Measurements from ENCODE around the gene CR1L. TPM values are rescaled to one million over a fixed set of nuclear protein-coding genes. Genes with fewer than 3 reads are reported as not detected.
A peak's percentile ranks its signal among the peaks of the same experiment; 100 is the strongest.
"Not testable (repeated sequence)": the region's sequence is repeated elsewhere in the genome, so short reads cannot be mapped to it uniquely, and the experiment has no call there.

Gene CR1L
- total RNA-seq, 1 donor from 2014 or later = not detected

DNA sequence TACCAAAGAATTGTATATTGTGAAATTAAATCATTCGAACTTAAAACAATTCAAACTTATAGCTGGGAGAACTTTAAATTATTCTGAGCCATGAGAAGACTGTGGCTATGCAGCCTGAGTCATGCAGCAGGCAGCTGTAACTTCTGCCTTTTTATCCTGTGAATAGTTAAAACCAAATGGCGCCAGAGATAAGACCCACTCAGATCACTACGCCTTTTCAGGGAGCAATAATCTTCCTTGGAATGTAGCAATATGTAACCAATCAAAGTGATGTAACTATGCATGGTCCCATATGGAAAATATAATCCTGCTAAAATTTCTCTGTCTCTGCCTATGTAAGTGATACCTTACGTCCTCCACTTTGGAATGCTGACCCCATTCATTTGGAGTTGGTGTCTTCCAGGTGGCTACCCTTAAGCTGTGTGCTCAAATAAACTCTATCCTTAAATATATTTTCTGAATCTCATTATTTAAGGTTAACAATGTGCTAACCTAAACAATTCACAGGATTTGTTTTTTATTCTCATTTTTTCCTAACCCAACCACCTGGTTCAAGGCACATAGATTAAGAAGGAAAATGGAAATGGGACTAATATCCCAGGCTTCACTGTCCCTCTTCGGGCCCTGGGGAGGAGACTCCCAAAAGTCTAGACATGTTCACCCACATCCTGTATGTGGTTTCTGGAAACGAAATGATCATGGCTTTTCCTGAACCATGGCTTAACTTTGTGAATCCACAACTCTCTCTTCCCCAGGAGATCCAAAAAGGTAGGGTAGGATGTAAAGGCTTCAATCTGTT lies 35.9 kb downstream of the CR1L start:
- not testable (repeated sequence) for DNase-seq (ENCODE audit: low read depth in 2 of 2)

DNA sequence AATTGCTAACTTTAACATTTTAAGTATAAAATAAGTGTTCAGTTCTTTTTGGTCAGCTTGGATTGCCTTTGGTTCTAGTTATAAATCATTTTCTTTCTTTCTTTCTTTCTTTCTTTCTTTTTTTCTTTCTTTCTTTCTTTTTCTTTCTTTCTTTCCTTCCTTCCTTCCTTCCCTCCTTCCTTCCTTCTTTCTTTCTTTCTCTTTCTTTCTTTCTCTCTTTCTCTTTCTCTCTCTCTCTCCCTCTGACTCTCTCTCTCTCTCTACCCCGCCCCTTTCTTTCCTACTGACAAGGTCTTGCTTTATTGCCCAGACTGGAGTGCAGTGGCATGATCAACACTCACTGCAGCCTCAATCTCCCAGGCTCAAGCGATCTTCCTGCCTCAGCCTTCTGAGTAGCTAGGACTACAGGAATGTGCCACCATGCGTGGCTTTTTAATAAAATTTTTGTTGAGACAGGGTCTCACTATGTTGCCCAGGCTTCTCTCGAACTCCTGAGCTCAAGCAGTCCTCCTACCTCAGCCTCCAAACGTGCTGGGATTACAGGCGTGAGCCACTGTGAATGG lies 38.0 kb downstream of the CR1L start:
- not testable (repeated sequence) for DNase-seq (ENCODE audit: low read depth in 2 of 2)

DNA sequence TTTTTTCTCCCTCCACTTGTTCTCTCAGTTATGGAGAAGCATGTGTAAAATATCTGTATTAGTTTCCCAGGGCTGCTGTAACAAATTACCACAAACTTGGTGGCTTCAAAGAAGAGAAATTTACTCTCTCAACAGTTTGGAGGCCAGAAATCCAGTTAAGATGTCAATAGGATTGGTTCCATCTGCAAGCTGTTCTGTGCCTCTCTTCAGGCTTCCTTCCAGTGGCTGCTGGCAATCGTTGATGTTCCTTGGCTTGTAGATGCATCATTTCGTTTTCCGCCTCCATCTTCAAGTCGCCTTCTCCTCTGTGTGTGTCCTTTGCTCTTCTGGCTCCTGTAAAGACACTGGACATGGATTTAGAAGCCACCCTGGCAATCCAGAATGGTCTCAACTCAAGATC lies 45.6 kb downstream of the CR1L start:
- DNase-seq (ENCODE audit: low read depth in 2 of 2) = not testable (repeated sequence)

DNA sequence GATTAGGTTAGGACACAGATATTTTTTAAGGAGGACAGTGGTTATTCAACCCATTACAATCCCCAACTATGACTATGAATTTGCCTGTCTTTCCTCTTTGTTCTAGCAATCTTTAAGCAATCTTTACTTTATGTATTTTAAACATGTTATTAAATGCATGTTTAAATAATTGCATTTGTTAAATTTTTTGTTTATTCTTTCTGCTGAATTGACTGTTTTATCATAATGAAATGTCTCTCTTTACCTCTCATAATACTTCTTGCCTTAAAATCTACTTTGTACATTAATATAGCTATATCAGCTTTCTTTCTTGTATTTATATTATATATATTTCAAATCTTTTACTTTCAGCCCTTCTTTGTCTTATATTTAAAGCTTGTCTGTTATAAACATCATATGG lies 46.1 kb downstream of the CR1L start:
- no peak for DNase-seq (ENCODE audit: low read depth in 2 of 2)

DNA sequence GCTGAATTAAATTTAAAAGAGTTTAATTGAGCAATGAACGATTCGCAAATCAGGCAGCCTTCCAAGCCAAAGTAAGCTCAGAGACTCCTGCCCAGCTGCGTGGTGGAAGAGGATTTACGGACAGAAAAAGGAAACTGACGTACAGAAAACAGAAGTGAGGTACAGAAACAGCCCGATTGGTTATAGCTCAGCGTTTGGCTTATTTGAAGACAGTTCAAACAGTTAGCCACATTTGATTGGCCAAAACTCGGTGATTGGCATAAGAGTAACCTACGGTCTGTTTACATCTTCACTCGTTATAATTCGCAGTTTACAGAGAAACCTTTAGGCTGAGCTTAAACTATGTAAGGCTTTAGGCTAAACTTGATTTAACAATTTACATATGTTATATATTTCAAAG lies 46.9 kb downstream of the CR1L start:
- no peak for DNase-seq (ENCODE audit: low read depth in 2 of 2)

DNA sequence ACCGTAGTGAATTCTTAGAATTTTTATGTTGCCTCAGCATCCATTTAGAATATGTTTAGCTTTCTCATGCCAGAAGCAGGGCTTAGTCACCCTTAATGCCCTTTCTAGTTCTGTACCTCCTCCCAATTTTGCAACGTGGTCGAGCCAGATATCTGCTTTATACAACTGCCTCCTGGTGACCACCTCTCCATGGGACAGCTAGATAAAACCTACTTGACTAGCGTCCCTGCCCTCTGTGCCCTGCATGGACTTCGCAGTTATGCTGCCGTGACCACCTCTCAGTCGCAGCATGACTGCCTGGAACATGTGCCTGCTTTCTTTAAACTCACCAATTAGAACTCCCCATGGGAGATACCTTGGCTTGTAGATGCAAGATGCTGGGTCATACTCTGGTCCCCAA lies 47.4 kb downstream of the CR1L start:
- DNase-seq (ENCODE audit: low read depth in 2 of 2) = not testable (repeated sequence)

DNA sequence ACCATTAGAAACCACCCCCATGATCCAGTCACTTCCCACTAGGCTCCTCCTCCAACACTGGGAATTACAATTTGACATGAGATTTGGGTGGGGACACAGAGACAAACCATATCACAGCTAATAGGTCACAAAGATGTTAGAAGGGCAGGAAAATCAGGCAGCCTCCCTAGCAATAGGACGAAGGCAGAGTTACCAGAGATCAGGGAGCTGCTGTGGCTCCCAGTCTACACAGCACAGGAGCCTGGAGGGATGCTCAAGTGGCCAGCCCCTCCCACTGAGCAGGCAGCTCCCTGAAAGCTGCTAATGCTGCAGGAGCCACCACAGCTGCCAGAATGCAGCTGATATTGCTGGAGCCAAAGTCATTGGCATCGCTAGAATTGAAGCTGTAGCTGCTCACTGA lies 51.0 kb downstream of the CR1L start:
- no peak for DNase-seq (ENCODE audit: low read depth in 2 of 2)

DNA sequence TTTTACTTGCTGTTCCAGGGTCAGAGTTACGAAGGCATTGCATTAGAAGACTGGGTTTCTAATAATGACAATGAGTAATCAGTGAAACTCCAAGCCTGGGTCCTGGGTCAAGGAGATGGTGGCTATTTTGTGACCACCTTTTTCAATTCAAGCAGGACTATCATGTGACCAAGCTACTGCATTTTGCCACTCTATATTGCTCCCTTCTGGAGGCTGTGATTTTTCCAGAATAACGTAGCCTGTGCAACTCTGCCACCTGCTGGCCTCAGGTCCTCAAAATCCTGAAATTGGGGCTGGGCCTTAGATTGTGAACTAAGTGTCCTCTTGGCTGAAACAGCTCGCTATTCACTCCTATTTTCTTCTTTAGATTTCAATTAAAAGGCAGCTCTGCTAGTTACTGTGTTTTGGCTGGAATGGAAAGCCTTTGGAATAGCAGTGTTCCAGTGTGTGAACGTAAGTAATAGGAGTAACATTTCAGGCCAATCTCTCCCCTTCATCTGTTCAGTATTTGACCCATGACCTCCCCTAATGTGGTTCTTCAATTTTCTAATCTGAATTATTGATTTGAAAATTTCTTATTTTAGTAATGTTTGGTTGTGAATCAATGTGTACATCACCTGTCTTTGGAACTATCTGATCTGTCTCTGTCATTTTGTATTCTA lies 54.0 kb downstream of the CR1L start:
- DNase-seq (ENCODE audit: low read depth in 2 of 2) = peak; percentile 59 to 70

DNA sequence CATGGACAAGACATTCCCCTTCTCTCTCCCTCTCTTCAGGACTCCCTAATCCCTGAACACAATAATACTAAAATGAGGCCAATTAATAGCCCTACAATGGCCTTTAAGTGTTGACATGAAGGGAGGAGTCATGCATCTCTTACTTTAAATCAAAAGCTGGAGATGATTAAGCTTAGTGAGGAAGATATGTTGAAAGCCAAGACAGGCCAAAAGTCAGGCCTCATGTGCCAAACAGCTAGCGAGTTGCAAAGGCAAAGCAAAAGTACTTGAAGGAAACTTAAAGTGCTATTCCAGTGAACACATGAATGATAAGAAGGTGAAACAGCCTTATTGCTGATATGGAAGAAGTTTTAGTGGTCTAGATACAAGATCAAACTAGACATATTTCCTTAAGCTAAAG lies 57.4 kb downstream of the CR1L start:
- no peak for DNase-seq (ENCODE audit: low read depth in 2 of 2)

DNA sequence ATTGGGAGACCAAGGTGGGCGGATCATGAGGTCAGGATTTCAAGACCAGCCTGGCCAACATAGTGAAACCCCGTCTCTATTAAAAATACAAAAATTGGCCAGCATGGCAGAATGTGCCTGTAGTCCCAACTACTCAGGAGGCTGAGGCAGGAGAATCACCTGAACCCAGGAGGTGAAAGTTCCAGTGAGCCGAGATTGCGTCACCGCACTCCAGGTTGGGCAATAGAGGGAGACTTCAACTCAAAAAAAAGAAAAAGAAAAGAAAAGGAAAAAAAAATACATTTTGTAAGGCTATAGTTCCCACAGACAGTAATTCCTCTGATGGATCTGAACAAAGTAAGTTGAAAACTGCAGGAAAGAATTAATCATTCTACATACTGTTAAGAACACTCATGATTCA lies 58.8 kb downstream of the CR1L start:
- no peak for DNase-seq (ENCODE audit: low read depth in 2 of 2)

DNA sequence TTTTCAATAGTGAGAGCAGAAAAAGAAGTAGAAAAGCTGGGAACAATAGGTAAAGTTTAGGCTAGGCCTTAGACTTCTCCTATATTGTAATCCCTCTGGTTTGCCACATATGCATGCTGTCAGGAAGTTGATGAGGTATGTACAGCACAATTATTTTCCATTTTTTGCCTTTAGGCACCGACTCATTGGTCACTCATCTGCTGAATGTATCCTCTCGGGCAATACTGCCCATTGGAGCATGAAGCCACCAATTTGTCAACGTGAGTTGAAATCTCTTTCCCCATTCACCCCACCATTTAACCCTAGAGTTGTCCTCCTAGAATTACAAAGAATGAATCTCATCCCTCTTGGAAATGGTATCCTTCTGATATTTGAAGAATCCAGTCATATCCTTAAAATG lies 63.1 kb downstream of the CR1L start:
- not testable (repeated sequence) for DNase-seq (ENCODE audit: low read depth in 2 of 2)

DNA sequence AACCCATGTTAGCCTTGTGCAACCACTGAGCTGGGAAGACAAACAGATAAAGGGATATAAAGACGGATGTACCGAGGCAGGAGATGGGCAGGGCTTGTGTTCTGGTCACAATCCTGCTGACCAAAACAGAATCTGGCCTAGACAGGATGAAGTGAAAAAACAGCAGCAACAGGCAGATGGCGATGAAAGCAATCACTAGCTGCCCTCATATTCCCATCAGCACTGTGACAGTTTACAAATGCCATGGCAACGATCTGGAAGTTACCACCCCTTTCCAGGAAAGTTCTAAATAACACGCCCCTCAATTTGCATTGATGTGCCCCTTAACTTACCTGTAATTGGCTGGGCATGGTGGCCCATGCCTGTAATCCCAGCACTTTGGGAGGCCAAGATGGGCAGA lies 66.4 kb downstream of the CR1L start:
- peak; percentile 39 to 72 for DNase-seq (ENCODE audit: low read depth in 2 of 2)

DNA sequence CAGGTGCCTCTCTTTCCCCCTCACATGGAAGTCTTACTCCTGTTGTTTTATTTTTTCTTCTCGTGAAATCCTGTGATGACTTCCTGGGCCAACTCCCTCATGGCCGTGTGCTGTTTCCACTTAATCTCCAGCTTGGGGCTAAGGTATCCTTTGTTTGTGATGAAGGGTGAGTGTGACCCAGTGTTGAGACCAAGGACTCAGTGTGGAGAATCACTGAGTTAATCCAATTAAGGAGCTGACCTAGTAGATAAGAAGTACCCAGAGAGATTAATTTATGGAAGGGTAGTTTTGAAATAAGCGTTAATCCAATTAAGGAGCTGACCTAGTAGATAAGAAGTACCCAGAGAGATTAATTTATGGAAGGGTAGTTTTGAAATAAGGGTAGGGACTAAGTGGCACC lies 67.8 kb downstream of the CR1L start:
- not testable (repeated sequence) for DNase-seq (ENCODE audit: low read depth in 2 of 2)

DNA sequence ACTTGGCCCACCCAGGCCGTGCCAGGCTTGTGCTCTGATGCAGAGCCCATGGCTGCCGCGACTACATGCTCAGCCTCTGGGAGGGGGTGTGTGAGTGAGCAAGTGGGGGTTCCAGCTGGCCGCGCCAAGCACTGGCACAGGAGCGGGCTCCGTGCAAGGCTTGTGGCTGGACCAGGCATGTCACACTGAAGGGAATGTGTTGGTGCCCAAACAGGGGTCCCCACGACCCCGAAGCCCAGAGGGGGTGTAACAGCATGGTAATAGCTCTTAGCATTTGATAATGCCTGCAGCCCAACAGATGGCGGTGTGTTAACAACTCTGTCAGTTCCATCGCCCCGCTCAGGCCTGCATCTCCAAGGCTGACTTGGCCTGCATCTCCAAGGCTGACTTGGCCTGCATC lies 68.6 kb downstream of the CR1L start:
- no peak for DNase-seq (ENCODE audit: low read depth in 2 of 2)

DNA sequence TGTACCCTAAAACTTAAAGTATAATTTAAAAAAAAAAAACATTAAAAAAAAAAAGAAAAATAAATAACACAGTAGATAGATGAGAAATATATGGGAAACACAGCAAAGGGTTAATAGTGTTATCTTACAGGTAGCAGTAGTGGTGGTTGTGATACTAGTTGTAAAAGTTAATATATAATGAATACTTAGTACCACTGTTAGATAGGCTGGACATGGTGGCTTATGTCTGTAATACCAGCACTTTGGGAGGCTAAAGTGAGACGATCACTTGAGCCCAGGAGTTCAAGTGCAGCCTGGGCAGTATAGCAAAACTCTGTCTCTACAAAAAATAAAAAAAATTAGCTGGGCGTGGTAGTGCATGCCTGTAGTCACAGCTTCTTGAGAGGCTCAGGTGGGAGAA lies 74.3 kb downstream of the CR1L start:
- no peak for DNase-seq (ENCODE audit: low read depth in 2 of 2)

DNA sequence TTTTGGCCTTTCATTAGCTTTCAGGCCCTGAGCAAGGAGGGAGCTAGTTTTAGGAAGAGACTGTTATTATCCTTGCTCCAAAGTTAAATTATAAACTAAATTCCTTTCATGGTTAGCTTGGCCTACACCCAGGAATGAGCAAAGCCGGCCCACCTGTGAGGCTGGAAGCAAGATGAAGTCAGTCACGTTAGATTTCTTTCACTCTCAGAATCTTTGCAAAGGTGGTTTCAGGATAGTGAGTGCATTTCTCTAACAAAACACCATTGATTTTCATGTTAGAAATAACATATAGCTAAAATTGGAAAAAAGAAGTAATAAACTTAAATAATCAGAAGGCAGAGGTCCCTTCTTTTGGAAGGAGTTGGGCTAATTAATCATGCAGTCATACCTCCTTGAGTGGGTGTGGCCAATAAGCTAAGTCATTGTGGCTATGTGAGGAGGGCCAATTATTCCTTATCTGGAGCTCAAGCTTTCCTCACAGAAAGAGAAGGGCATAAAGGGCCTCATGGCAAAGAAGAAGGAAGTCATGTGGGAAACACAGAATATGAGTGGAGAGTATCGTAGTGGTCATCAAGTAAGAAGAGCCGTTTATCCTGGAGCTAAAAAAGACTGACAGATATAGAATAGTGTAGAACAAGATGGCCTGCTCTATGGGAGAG lies 83.4 kb downstream of the CR1L start:
- DNase-seq (ENCODE audit: low read depth in 2 of 2) = not testable (repeated sequence)

DNA sequence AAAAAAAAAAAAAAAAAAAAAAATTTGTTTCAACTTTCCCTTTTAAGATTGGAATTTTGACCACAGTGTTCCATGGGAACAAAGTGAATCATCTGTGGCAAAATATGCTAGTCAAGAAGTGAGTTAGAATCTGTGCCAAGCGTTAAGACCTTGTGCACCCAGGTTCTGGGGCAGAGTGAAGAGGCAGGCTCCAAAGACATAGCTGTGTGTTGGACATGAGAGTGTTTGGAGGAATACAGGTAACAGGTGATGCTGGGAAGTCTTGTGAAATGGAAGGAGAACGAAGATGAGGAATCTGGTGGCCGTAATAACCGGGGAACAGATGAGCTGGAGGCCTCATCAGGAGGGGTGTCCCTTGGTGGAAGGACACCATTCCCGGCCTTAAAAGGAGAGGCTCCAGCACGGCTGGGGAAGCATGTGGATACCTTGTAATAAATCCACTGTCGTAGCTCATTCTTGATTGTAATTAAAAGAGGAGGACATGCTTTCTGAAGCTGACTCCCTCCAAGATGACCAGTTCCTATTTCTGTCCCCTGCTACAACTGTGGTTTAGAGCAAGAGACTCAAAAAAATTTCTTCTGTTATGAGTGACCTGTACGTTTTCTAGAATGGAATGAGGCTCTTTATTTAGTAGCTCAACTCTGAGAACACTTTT lies 92.7 kb downstream of the CR1L start:
- not testable (repeated sequence) for DNase-seq (ENCODE audit: low read depth in 2 of 2)

DNA sequence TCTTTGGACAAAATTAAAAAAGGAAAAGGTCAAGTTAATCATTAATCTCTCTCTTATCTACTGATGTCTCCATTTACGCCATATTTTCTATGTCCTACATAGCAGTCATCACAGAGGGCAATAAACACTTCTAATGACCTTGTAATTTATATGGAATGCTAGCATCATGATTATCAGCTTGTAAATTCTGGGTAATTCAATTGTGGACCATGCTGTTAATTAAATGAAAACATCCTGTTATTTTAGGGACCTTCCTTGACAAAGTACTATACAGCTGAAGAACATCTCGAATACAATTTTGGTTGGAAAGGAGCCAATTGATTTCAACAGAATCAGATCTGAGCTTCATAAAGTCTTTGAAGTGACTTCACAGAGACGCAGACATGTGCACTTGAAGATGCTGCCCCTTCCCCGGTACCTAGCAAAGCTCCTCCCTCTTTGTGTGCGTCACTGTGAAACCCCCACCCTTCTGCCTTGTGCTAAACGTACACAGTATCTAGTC lies 93.3 kb downstream of the CR1L start:
- DNase-seq (ENCODE audit: low read depth in 2 of 2) = not testable (repeated sequence)

DNA sequence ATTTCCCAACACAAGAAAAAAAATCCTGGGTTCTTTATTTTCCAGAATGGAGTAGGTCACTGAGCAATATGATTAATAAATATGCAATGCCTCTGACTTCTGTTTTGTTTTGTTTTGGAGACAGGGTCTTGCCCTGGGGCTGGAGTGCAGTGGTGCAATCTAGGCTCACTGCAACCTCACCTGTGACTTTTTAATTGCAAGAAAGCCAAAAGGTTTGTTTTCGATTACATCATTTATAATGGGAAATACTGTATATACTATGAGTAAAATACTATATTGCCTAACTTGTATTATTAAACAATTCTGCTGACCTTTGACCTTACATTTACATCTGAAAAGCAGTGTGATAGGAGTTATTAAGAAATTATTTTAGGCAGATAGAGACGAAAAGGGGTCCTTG lies 95.3 kb downstream of the CR1L start:
- no peak for DNase-seq (ENCODE audit: low read depth in 2 of 2)

DNA sequence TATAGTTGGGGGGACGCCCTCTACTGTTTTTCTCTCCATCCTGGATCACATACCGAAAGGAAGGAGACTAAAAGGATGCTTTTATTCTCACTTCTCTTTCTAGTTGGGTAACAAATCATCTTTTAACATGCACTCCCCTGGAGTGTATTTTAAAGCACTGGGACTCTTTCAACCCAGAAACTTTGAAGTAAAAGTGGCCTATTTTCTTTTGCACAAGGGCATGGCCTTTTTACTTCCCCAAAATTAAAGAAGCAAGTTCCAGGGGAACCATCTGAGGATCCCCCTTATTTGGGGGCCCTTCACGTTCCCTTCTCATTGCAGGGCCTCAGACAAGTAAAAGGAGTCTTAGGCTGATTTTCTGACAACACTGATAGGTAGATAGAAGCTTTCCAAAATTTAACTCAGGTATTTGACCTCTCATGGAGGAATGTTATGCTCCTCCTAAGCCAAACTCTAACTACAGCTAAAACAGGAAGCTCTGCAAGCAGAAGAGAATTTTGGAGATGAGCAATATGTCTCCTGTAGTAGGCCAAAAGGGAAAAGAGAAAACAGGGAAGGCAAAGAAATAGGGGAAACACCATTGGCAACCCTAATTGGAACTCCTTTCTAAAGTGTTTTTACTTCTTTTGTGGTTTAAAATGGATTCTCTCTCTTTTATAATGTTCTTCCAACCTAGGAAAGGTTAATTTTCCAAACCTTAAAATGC lies 98.1 kb downstream of the CR1L start:
- no peak for DNase-seq (ENCODE audit: low read depth in 2 of 2)

DNA sequence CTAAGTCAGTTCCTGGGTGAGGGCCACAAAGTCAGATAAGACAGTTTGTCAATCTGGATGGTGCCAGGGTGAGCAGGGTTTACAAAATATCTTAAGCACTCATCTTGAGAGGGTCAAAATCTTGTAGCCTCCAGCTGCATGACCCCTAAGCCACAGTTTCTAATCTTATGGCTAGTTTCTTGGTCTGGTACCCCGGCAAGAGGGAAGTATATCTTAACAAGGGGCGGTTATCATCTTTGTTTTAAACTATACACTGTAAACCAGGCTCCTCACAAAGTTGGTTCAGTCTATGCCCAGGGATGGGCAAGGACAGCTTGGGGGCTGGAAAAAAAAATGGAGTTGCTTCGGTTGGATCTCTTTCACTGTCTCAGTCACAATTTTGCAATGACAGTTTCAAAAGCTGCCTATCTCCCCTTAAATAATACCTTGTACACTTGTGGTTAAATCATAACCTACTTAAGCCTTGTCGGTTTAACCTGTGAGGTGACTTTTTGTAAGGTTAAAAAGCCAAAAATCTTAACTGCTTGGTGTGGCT lies 99.1 kb downstream of the CR1L start:
- no peak for DNase-seq (ENCODE audit: low read depth in 2 of 2)

Data from lung microvascular endothelial cell (primary cell).